C1 segment of cervical spinal cord (tissue), 14 donors: Measurements from ENCODE around the gene CMC1.

Experiments used
- DNase-seq, 14 donors: peaks; one replicate each; lab custom pipeline; 2025; lab: John Stamatoyannopoulos, UW

Gene CMC1

DNA sequence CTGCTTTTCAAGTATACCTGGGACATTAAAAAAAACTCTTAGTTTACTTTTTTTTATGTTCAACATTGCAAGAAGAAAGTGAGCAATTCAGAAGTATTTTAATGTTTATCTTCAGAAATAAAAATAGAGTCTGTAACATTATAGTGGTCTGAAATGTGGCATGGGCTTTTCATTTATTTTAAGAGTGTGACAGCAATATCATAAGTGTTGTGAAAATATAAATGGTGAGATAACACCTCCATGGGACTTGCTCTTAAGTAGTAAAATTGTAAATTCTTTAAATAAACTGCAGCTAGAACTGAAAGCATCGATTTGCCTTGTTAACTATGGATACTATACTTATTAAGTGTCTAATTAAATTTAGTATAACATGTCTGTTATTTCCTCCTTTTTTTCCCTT, 58.3 kb downstream of the CMC1 start:
- DNase-seq: no peak

DNA sequence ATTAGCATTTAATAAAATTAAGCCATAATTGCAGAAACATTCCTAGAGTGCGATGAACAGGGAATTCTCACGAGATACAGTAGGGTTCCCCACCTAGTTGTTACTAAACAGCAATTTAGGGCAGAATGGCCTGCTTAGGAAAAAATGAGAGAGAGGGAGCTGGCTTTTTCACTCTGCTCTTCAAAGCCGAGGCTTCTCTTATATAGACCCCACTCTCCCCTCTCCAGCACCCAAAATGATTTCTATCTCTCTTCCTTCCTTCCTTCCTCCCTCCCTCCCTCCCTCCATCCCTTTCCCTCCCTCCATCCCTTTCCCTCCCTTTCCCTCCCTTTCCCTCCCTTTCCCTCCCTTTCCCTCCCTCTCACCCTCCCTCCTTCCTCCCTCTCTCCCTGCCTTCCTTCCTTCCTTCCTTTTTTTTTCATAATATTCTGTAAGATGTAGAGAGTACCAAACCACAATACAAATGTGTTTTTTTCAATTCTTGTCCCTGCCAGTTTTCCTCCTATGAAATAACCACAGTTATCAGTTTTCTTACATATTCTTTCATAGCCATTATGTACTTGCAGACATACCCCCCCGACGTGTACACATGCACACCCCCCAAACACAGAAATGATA, 59.0 kb downstream of the CMC1 start:
- DNase-seq: no peak

DNA sequence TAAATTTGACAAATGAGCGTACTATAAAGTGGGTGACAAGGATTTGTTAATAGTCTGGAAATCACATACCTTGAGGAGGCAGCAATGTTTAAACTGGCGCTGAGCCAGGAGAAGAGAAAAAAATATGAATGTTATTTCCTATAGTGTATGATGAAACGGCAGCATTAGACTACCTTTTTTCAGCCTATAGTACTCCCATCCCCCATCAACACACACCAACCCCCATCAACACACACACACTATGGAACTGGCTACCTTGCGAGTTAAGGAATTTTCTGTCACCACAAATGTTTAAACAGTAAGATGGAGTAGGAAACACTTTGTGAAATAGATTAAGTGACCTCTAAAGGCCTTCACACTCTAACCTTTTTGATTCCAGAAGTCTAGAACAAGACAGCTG, 60.3 kb downstream of the CMC1 start:
- DNase-seq: no peak

DNA sequence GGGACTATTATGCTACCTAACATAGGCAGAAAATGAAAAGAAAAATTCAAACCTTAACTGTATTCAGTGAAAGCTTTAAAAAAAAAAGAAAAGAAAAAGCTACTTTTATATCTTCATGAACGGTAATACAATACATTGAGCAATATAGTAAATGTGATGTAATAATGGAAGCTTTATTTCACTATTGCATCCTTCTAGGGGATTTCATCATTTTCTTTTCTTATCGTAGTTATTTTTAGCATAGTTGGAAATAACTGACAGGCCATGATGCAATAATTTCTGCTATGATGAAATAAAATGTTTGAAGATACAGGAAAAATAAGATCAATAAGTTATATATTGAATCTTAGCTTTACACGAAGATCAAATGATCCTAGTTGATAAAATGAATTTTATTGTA, 66.8 kb downstream of the CMC1 start:
- no peak for DNase-seq

DNA sequence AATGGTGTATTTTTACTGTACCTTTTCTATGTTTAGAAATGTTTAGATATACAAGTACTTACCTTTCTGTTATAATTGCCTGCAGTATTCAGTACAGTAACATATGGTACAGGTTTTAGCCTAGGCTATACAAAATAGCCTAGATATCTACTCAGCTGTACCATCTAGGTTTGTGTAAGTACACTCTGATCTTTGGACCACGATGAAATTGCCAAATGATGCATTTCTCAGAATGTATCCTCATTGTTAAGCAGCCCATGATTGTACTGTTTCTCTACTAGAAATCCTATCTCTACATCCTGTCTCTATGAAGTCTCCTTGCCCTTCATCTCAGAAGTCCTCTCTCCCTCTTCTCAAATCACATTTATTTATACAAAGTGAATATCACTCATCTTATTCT, 74.3 kb downstream of the CMC1 start:
- DNase-seq: no peak

DNA sequence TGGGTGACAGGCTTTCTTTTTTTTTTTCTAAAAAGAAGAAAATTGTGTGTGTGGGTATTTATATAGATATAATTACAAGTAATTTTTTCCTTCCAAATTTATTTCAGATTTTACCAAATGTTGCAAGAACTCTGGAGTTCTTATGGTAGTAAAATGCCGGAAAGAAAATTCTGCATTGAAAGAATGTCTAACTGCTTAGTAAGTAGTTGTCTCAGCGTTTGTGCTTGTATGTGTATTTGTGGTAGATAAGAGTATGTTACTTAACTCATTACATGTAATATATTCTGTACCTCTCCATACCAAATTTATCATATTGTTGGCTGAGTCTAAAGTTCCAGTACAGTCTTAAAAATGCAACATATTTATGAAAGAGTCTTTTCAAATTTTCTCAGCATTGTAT, 74.8 kb downstream of the CMC1 start:
- DNase-seq: no peak

DNA sequence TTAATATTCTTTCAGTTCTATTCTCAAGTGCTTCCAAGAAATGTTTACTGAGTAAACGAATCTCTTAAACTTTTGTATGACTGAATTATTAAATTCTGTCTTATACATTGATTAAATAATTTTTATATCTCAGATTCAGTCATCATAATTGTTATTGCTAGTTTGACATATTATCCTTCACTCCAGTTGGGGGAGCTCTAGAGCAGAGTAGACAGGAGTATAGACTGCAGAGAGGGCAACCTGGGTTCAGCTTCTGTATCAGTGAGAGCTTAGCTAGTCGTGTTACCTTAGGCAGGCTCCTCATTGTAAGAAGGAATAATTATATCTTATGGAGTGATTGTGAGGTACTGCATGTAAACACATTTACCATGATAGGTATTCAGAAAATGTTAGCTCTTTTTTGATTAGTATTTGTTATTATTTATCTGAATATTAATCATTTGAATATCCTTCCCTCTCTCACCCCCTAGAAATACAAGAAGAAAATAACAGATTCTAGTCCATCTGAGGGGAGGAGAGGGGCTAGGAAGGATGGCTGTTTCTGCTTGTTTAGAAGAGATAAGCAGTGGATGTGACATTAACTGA, 76.1 kb downstream of the CMC1 start:
- DNase-seq: no peak

DNA sequence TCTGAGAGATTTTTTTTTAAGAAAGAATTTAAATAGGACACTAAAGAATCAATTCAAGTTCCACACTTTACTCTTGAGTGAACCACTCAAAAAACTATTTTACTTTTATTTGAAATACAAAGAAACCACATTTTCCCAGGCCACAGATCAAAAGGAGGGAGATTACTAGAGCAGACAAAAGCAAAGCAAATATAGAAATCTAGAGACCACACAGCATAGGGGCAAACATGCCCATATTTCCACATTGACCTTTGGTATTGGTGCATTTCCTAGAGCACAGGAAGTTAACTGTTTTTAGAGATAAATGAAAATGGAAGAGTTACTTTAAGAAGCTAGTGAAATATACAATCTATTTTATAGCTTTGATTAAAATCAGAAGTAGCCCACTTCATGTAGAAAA, 79.6 kb downstream of the CMC1 start:
- no peak for DNase-seq

DNA sequence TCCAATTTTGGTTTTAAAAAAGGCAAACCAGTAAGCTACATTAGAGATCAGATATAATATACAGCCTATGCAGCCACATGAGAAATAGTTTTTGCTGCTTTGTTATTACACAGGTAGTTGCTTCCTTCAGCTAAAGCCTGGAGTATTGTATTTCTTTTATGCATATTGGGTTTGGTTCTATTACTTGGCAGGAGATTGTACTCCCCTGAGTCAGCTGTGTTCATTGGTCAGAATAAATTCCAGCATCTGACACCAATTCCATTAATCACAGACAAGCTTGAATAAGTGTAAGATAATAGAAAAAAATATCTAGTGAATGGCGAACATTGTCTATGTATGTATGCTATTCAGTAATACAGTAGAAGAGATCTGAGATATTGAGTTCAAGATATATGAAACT, 81.0 kb downstream of the CMC1 start:
- no peak for DNase-seq

DNA sequence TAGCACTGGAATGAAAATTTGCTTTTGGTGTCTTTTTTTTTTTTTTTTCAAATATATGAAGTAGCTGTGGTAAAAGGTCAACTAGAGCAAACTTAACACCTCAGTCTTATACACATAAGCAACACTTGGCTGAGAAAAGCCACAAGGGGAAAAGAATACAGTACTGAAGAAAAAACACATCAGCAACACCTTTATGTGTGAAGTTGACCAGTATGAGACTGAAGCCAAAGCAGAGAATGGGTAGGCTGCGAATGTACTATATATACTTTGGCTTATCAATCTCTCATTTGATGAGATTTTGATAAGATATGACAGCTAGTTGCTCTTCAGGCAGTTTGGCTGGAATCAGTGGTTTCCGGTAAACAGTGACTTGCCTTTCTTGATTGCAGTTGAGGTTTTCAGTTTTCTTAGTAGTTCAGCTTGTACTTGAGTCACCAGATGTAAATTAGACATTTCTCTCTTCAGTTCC, 85.1 kb downstream of the CMC1 start:
- DNase-seq: no peak

DNA sequence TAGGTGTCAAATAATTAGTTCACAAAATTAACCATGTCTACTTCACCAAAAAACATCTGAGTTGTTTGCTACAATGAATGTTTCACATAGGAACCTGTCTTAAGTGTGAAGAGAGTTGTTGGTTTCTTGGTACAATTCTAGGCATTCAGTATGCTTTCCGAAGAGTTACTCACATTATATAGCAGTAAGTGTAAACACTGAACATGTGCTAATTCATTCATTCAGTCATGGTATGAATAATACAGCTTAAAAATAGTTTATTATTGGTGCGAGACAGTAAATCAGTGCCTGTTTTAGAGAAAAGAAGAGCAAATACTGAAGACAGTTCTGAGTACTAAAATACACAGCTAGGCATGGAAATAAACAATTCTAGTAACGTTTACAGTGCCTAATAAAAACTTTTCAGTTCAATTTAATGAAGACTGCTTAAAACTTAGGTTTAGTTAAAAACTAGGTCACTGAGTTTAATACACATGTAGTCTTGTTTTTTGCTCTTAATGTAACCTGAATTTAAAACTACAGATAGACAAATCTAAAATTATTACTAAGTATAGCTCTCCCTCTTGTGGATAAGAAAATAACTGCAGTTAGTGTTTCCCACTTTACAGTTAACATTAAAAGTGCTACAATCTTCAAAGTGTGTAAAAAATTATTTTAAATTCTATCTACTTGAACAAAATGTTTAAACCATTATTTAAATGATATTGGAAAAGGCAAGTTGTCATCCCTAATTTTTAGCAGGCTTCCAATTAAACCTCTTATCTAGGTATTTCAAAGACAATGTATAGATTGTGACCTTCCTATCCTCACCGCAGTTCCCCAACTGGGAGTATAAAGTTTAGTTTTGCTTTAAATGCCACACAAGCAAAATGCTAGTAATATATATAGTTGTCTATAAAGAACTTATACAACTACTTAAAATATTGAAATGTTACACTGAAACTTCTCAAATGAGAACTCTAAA, 87.1 kb downstream of the CMC1 start:
- DNase-seq: peak in 1 of 14 donors; percentile 11

DNA sequence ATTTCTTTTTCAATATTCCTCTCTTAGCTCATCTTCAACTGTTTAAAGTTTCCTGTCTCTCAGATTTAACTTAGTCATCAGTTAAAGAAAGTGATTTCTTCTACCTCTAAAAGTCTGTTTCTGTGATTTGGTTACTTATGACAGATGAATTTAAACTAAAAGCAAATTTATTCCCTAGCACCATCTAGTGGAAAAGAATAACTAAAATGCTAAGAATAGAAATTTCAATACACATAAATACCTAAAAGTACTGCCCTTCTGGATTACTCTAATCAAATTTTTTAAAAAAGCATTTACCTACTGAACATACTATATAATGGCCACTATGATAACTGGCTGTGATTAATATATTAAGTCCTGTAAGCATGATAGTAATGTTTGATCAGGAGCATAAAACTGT, 93.1 kb downstream of the CMC1 start:
- DNase-seq: no peak

DNA sequence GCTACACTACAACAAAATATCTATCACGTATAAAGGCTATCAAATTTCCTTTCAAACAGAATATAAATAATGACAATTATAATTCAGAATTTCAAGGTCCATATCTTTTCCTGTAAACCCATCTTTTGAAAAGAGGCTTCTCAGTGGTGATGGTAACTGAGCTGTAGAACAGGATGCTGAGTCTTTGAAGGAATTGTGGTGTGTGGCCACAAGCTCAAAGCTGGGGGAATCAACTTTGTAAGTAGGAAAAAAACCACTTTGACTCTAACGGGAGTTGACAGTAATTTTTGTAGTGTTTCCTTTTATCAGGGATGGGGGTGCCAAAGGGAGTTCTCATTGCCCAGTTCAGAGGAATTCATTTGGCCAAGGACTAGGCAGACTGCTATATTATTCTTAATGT, 93.8 kb downstream of the CMC1 start:
- no peak for DNase-seq

DNA sequence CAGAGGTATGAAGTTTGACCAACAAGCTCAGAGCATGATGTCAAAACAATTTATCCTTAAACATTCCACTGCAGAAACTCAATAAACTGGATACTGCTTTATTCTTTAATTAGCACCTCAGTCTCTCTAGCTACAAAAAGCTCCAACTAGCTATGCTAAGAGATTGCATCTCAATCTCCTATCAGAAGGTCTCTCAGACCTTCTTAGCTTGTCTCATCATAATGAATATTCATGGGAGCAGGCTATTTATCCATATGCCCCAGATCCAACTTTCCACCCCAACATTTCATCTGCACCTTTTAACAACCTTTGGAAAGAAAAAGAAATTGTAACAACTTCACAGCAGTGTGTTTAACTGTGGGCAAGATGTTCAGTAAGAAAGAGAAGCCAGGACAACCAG, 95.8 kb downstream of the CMC1 start:
- DNase-seq: no peak

DNA sequence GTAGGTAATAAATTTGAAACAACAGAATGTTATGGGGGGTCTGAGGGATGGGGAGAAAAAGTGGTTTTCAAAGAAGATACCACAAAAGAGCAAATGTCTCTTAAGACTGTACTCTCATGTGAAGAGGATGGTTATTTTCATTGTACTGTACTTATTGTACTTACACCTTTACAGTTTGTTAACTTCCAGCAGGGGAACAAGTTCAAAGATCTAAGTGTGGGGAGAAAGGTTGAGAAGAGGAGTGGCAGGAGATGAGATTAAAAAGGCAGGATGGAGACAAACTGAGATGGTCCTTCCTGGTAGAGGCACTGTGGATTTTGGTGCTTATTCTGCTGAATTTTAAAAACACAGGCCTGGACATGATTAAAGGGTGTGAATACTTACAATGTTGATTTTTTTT, 101.7 kb downstream of the CMC1 start:
- DNase-seq: no peak

DNA sequence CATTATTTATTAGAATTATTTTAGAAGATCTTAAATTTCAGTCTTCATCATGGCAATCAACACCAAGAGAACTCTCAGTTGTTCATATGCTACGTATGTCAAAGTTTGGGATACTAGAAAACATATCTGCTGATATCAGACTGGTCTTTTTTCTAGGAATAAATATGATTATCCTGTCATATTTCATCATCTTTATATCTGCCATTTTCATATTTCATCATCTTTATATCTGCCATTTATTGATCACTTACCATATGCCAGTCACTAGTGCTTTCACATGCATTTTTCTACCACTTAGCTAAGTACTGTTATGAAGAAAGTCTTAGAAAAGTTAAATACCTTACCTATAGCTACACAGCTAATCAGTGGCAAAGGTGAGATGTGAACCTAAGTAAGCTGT, 104.3 kb downstream of the CMC1 start:
- DNase-seq: no peak

DNA sequence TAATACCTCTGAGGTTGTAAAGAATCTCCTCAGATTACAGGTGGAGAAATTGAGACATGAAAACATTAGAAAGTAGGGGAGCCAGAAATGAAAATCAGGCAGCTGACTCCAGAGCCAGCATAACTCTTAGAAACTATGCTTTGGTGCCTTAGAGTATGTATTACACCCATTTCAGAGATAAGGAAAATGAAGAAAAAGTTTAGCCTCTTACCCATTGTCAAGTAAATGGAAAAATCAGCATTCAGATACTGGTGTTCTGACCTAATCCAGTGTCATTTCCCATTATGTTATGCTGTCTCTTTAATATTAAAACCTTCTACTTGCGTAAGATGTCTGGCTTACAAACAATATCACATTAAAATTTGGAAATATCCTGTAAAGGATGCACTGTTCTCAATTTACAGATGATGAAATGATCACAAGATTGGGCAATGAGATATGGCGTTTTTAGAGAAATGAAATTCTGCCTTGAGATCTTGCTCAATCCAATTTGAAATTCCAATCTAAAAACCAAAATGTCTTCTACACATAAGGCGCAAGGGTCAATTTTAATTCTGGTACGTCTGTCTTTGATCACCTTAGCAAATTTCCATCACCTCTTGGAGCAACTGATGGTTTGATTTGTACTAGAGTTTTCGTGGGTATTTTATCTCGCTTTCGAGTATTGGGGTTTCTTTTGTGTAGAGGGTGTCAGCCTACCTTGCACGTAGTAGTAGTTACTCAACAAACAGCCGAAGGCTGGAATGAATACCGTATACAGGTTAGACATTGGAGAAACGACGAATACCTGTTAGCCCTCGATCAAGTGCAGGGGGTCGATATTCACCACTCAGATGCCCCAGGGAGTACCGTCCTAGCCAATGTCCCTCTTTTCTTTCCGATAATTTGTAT, 106.2 kb downstream of the CMC1 start:
- DNase-seq: peak in 5 of 14 donors; percentile 4 to 60 (median 26)

DNA sequence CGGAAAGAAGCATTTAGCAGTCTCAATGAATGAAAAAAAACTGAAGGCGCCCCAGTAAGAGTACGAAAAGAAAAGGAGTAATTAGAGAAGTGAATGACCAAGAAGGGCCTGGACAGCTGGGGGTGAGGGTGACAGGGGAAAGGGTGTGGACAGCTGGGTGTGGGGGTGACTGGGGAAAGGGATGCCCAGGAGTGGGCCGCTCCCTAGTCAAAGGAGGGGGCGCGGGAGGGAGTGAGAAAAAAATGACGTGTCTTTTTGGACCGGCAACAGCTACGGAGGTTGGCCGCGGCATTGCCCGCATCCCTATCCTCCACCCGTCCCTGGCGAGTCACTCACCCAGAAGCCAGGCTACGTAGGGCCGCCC, 106.8 kb downstream of the CMC1 start:
- DNase-seq: peak in 1 of 14 donors; percentile 18

DNA sequence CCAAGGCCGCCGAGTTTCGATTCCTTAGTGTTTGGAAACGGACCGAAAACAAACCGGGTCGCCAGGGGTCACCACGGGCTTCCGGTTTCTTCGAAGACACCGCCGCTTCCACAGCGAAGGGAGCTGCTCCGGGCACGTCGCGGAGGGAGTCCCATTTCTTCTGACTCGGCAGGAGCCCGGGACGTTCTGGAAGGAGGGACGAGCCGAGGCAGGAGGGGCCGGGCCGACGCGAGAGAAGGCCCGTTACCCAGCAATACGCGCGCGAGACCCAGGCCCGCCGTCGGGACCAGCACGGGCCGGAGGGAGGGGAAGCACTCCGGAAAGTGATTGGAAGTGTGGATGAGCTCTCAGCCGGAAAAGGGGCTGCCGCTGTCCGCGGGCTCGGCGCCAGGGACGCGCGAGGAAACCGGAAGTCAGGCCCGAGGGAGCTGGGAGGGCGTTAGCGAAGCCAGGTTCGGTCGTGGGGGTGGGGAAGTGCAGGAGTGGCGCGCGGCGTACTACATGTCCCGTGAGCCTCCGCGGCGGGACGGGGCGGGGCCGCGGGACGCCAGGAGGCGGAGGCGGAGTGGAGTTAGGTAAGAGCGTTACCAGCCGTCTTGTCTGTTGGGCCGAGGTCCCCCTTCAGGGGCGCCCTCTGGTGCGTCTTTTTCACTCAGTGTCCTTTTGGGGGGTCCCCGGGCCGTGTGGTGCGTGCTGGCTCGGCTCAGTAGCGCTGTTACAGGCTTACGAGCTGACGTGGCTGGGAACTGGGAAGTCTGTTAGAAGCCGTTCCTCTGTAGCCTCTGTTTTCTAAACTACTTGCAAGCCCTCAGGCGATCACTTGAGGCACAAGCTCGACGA, 107.4 kb downstream of the CMC1 start, which contains the start of the genes AZI2 and ZCWPW2:
AZI2 (minus strand) TSS at position 196 of the 840 bp plus-strand sequence. CDS start 8,207 bp downstream, outside the sequence.
ZCWPW2 (plus strand) TSS at position 93 of the 840 bp plus-strand sequence. CDS start 64,348 bp downstream, outside the sequence.
- peak; percentile 46 to 95 (median 90) for DNase-seq

DNA sequence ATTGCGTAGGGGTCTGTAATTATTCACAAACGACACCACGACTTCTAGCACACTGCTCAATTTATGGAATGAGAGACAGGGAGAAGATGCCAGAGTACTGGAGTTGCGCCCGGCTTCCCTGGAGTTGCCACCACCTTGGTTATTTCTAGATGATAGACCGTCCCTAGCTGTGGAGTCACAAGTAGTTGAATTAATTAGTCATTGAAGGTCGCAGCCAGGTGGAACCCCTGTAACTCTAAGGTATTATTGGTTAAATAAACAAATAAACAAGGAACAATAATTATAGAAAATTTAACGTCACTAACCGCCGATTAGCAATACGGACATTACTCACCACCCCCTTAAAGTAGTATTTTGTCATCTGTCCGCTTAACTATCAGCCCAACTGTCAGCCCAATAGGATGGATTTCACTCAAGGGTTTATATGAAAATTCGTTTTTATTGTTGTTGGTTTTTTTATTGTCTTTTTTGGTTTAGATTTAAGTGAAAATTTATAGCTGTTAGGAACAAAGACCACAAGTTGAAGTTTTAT, 108.1 kb downstream of the CMC1 start:
- DNase-seq: no peak
